Immature natural killer cell (primary cell): ENCODE data around the gene NISCH. TPM values are rescaled to one million over a fixed set of nuclear protein-coding genes. Genes with fewer than 3 reads are reported as not detected.

Source experiments
- DNase-seq, 3 donors: peaks; one replicate each; pipeline ENCODE4 v3.0.0; 2022; ENCODE audit warnings: mixed read lengths in 1 of 3
- H3K27ac Mint-ChIP-seq, 6 donors: one replicate each; pipeline ENCODE4 v1.8.0; 2020; ENCODE audit warnings: mixed read lengths in 6 of 6, mild to moderate bottlenecking in 5 of 6, inconsistent platforms in 4 of 6, moderate library complexity in 3 of 6
- H3K27me3 Mint-ChIP-seq, 3 donors: one replicate each; pipeline ENCODE4 v1.8.0; 2020 to 2021; ENCODE audit warnings: low read depth in 3 of 3, mild to moderate bottlenecking in 3 of 3, mixed read lengths in 3 of 3, moderate library complexity in 3 of 3, inconsistent platforms in 1 of 3
- H3K36me3 Mint-ChIP-seq, 3 donors: one replicate each; pipeline ENCODE4 v1.8.0; 2020; ENCODE audit warnings: mixed read lengths in 3 of 3, inconsistent platforms in 2 of 3, mild to moderate bottlenecking in 2 of 3
- H3K4me1 Mint-ChIP-seq, 2 donors: one replicate each; pipeline ENCODE4 v1.8.0; 2020; ENCODE audit warnings: inconsistent platforms in 2 of 2, mild to moderate bottlenecking in 2 of 2, mixed read lengths in 2 of 2, moderate library complexity in 1 of 2
- H3K4me3 Mint-ChIP-seq, 5 donors: one replicate each; pipeline ENCODE4 v1.8.0; 2020; ENCODE audit warnings: mild to moderate bottlenecking in 5 of 5, mixed read lengths in 5 of 5, inconsistent platforms in 3 of 5, moderate library complexity in 3 of 5
- H3K9me3 Mint-ChIP-seq, 6 donors: one replicate each; pipeline ENCODE4 v1.8.0; 2020; ENCODE audit warnings: mild to moderate bottlenecking in 6 of 6, mixed read lengths in 6 of 6, inconsistent platforms in 4 of 6, moderate library complexity in 3 of 6
- polyA plus RNA-seq, 3 donors: library from polyadenylated mRNA; unstranded; fragments of 300-500 nt; fragmentation: Illumina TruSeq; gene quantifications; one replicate each; pipeline ENCODE4 v1.2.3, GENCODE V29; 2021

NISCH gene
- polyA plus RNA-seq, 3 donors from 2014 or later, result 11.3 to 25.9 (median 12.3) TPM

DNA sequence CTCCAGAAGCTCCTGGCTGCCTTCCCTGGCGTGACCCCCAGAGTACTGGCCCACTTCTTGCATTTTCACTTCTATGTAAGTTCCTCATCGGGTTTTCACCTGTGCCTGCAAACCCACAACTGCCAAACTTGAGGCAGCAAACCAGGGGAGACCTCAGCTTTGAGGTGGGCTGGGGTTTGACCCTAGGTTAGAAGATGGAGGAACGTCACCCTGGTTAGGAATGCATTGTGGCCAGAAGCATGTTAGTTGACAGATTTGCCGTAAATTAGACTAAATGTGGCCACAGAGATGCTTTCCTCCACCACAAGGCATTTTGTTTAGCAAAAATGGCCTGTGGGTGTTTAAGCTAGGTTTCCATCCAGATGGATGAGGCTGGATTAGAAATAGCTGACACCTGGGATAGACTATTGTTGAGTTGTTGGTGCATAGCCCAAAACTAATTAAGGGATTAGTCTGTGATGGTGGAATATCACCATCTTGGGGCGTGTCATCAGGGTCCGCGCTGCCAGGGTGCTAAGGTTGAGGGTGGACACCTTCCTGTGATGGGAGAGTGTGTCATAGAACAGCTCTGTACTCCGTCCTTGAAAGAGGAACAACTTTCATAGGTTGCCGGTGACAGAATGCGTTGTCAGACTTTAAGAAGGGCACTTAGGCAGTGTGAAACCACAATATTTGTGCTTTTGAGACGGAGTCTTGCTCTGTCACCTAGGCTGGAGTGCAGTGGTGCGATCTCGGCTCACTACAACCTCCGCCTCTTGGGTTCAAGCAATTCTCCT lies 3.6 kb downstream of the NISCH start:
- H3K27ac Mint-ChIP-seq, result peak overlapping the region; percentile 79 to 97 (median 94)
- peaks cover 0 to 22% (median 11%) of the 10 kb centered on the region in 3 donors for H3K36me3 Mint-ChIP-seq
- H3K27me3 Mint-ChIP-seq, result peaks cover 1 to 9% (median 3%) of the 10 kb centered on the region in 3 donors
- peaks cover 61 to 62% of the 10 kb centered on the region in 2 donors for H3K4me1 Mint-ChIP-seq
- peak; percentile 62 to 68 (median 66) for DNase-seq
- H3K9me3 Mint-ChIP-seq, result peaks cover 0 to 2% (median 0%) of the 10 kb centered on the region in 6 donors
- peak overlapping the region; percentile 53 to 75 (median 61) for H3K4me3 Mint-ChIP-seq

DNA sequence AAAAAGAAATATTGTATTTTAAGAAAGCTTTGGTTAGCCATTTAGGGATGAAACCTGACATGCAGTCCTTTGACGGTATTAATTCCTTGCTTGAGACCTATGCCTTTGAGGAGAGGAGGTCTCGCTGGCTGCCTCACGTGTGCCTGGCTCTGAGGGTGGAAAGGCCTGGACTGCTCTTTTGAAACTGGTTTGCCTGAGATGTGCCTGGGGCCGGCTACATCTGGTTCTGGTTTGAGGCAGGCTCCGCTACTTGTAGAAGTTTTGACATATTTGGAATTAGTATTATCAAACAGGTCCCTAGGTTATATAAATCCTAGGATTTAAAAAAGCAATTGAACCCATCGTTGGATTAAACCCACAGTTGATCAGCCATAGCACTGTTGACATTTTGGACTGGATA lies 6.5 kb downstream of the NISCH start:
- DNase-seq, result no peak
- Mint-ChIP-seq H3K27ac (peak overlapping the region in 1 of 6 donors; percentile 42), H3K4me3 (no peak overlapping the region), H3K9me3 (no peaks in the 10 kb centered on the region), H3K27me3 (peaks cover 0 to 7% (median 3%) of the 10 kb centered on the region in 3 donors), H3K36me3 (peaks cover 0 to 27% (median 11%) of the 10 kb centered on the region in 3 donors), H3K4me1 (peaks cover 45% of the 10 kb centered on the region in 2 donors)

DNA sequence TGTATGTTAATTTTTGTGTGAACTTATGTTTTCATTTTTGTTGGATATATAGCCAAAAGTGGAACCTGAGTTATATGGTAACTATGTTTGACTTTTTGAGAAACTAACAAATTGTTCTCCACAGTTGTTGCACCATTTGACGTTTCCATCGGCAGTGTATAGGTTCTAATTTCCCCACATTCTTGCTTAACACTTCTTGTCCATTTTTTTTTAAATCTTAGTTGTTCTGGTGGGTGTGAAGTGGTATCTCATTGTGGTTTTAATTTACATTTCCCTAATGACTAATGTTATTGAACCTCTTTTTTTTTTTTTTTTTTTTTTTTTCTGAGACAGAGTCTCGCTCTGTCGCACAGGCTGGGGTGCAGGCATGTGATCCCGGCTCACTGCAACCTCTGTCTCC lies 8.0 kb downstream of the NISCH start:
- H3K4me1 Mint-ChIP-seq, result peaks cover 29 to 34% of the 10 kb centered on the region in 2 donors
- peak overlapping the region; percentile 7 to 74 (median 52) for H3K27ac Mint-ChIP-seq
- H3K36me3 Mint-ChIP-seq, result peaks cover 0 to 24% (median 8%) of the 10 kb centered on the region in 3 donors
- H3K27me3 Mint-ChIP-seq, result peaks cover 0 to 7% (median 3%) of the 10 kb centered on the region in 3 donors
- peak overlapping the region in 3 of 5 donors; percentile 21 to 38 (median 29) for H3K4me3 Mint-ChIP-seq
- H3K9me3 Mint-ChIP-seq, result no peaks in the 10 kb centered on the region
- DNase-seq, result peak; percentile 28 to 51 (median 45)

DNA sequence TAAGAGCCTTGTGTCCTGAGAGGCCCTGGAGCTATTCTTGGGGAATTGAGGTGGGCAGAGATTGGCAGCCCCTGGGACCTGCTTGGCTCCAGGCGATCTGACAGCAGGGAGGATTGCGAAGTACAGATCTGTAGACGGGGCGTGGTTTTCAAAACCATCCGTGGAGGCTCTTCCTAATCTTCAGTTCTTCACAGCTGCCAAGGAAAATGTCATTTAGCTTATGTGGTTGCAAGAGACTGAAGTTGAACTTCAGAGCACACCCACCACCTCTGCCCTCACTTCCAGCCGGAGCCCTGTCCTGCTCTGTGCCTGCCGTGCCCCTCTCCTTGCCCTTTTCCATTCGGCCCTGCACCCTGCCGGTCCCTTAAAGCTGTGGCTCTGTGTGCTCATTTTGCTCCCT lies 12.9 kb downstream of the NISCH start:
- Mint-ChIP-seq H3K27ac (peak overlapping the region in 1 of 6 donors; percentile 40), H3K9me3 (no peaks in the 10 kb centered on the region), H3K4me1 (peaks cover 10 to 21% of the 10 kb centered on the region in 2 donors), H3K4me3 (no peak overlapping the region), H3K36me3 (peaks cover 0 to 9% (median 0%) of the 10 kb centered on the region in 3 donors), H3K27me3 (peaks cover 0 to 5% (median 2%) of the 10 kb centered on the region in 3 donors)
- DNase-seq, result no peak

DNA sequence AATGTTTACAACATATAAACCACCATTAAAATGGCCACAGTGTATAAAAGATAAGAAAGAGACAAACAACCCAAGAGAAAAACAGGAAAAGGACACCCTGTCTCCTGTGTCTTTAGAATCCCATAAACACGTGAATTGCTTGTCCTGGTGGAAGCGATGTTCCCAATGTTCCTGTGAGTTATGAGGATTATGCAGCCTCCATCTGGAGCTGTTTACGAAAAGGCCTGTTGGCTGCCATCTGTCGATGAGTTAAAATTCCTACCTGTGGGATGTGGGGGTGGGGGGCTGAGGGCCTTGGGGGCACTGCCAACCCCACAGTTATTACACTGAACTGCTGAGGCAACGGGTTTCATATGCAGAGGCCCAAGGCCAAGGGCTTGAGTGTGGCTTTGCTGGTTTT lies 13.6 kb downstream of the NISCH start:
- H3K27me3 Mint-ChIP-seq, result peaks cover 0 to 3% (median 0%) of the 10 kb centered on the region in 3 donors
- no peak overlapping the region for H3K27ac Mint-ChIP-seq
- H3K36me3 Mint-ChIP-seq, result peaks cover 0 to 10% (median 0%) of the 10 kb centered on the region in 3 donors

DNA sequence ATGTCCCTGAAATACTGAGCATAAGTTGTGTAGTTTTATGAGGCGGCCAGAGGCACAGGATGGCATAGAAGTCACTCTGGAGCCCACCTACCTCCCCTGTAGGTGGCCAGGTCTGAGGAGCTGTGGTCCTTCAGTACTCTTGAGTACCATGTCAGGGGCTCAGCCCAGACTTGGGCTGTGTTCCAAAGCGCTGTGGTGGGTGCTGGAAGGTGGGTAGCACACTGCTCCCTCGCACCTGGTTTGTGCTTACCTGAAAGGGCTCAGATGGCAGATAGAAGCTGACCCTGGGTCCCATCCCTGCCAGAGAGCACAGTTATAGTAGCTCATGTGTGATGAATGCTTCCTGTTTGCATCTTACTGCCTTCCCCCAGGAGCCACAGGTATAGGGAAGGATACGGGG lies 15.5 kb downstream of the NISCH start:
- no peaks in the 10 kb centered on the region for H3K9me3 Mint-ChIP-seq
- peaks cover 0 to 8% (median 4%) of the 10 kb centered on the region in 3 donors for H3K36me3 Mint-ChIP-seq
- peaks cover 4 to 11% of the 10 kb centered on the region in 2 donors for H3K4me1 Mint-ChIP-seq
- no peak for DNase-seq
- H3K27ac Mint-ChIP-seq, result peak overlapping the region in 1 of 6 donors; percentile 42
- H3K4me3 Mint-ChIP-seq, result no peak overlapping the region
- H3K27me3 Mint-ChIP-seq, result peaks cover 0 to 3% (median 0%) of the 10 kb centered on the region in 3 donors

More for the DNA sequence above, 13.6 kb downstream of the NISCH start:
- Mint-ChIP-seq H3K4me3 (no peak overlapping the region), H3K4me1 (peaks cover 6 to 17% of the 10 kb centered on the region in 2 donors), H3K9me3 (no peaks in the 10 kb centered on the region)
- no peak for DNase-seq

DNA sequence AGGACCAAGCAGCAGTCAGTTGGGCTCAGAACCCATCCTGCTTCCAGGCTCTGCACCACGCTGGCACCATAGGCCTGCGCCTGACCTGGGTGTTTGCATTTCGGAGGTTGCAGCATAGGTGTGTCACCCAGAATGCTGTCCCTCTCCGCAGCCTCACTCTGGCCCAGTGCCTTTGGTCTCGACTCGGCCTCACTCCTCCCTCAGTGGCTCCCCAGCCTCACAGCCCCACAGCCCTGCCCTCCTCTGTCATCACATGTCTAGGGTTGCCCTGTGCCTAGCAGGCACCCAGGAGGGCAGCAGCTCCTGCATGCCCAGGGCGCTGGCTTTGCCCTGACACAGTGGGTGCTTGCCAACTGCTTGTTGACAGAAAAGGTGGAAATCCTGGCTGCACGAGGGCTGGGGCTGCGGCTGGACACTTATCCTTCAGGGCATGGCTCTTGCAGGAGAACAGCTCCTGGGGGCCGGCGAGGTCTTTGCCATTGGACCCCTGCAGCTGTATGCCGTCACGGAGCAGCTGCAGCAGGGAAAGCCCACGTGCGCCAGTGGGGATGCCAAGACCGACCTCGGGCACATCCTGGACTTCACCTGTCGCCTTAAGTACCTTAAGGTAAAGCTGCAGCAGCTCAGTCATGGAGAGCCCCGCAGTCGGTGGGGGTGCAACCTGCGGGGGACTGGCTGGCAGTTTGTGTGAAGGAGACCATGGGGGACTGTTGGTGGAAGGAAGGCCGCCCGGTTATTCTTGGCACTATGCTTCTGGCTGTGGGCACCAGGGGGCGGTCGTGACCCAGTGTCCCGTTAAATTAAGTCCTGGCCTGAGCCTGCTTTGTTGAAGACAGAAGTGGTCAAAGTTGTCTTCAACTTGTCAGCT lies 16.2 kb downstream of the NISCH start:
- peaks cover 0 to 8% (median 4%) of the 10 kb centered on the region in 3 donors for H3K36me3 Mint-ChIP-seq
- no peaks in the 10 kb centered on the region for H3K9me3 Mint-ChIP-seq
- no peak overlapping the region for H3K4me3 Mint-ChIP-seq
- peaks cover 3 to 10% of the 10 kb centered on the region in 2 donors for H3K4me1 Mint-ChIP-seq
- DNase-seq, result peak in 1 of 3 donors; percentile 23
- H3K27me3 Mint-ChIP-seq, result peaks cover 0 to 3% (median 0%) of the 10 kb centered on the region in 3 donors
- H3K27ac Mint-ChIP-seq, result no peak overlapping the region

DNA sequence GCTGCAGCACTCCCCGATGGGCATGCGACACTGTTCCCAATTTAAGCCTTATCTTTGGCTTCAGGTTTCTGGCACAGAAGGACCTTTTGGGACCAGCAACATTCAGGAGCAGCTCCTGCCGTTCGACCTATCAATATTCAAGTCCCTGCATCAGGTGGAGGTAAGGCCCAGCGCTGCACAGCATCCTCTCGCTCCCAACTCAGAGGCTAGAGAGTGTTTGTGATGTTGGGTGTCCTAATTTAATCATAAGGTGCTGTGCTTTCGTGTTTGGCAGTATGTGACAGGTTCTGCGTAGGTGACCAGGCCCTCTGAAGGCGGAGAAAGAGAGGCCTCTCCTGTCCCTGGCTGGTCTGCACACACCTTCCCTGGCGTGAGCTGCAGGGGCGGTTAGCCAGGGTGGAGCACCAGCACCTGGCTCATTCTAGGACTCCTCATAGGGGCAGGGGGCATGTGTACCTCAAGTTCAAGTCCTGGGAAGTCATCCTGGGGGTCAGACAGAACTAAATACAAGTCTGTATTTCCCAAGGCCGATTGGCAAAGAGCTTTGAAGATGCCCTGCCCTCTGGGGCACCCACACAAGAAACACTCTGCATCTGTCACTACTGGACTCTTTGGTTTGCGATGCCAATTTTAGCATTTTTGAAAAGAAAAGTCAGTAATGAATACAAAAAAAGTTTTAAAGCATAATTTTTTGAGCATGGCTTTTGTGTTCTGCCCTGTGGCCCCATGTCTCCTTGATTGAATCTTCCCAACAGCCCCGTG lies 17.0 kb downstream of the NISCH start:
- no peak overlapping the region for H3K4me3 Mint-ChIP-seq
- H3K36me3 Mint-ChIP-seq, result peaks cover 0 to 8% (median 4%) of the 10 kb centered on the region in 3 donors
- H3K27me3 Mint-ChIP-seq, result peaks cover 0 to 3% (median 0%) of the 10 kb centered on the region in 3 donors
- DNase-seq, result no peak
- H3K4me1 Mint-ChIP-seq, result peaks cover 3 to 10% of the 10 kb centered on the region in 2 donors
- no peak overlapping the region for H3K27ac Mint-ChIP-seq
- H3K9me3 Mint-ChIP-seq, result no peaks in the 10 kb centered on the region

DNA sequence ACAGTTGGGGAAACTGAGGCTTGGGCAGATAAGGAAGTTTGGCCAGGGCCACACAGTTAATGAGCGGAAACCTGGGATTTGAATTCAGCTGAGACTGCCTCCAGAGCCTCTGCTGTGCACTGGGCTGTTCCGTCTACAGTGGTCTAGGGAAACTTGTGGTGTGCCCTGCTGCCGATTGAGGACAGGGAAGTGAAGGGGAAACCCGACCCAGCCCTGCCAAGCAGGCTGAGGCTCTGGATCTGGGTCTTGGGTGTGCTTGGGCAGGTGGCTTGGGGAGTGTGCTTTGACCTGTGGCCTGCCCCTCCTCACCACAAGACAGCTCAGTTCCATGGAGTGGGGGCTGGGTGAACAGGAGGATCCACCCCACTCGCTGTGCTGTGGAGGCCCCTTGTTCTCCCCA lies 17.6 kb downstream of the NISCH start:
- H3K4me1 Mint-ChIP-seq, result peaks cover 3 to 10% of the 10 kb centered on the region in 2 donors
- no peaks in the 10 kb centered on the region for H3K9me3 Mint-ChIP-seq
- H3K36me3 Mint-ChIP-seq, result peaks cover under 1 to 10% (median 6%) of the 10 kb centered on the region in 3 donors
- DNase-seq, result no peak
- H3K4me3 Mint-ChIP-seq, result no peak overlapping the region
- no peak overlapping the region for H3K27ac Mint-ChIP-seq
- H3K27me3 Mint-ChIP-seq, result peaks cover 0 to 3% (median 0%) of the 10 kb centered on the region in 3 donors

DNA sequence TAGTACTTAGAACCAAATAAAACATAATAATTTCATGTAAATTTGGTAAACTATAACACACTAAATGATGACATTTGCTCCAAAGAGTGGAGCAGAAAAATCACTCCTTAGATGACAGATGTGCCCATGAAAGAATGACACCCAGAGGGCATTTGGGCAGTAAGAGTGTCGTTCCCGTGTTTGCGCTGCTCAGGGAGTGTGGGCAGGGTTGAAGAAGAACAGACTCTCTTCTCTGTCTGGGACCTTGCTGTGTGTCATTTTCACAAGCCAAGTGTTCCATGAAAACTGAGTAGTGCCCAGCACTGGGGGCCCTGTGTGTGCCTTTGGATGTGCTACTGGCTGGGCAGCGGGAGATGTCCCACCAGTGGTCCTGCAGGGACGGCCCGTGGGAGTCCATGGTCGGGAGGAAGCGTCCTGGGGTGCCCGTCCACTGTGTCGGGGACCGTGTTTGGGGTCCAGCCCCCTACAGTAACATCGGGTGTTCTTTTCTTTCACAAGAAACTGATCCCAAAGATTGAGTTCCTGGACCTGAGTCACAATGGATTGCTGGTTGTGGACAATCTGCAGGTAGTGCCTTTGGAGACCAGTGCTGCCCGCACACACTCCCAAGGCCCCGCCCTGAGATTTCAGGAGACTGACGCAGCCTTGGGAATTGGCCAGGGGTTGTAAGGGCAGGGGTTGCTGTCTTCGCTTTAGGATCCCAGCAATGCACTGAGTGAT lies 21.8 kb downstream of the NISCH start:
- Mint-ChIP-seq H3K4me1 (no peaks in the 10 kb centered on the region), H3K27ac (no peak overlapping the region), H3K27me3 (peaks cover 0 to 2% (median 0%) of the 10 kb centered on the region in 3 donors), H3K36me3 (peaks cover 9 to 24% (median 15%) of the 10 kb centered on the region in 3 donors), H3K4me3 (no peak overlapping the region), H3K9me3 (no peaks in the 10 kb centered on the region)
- DNase-seq, result no peak

DNA sequence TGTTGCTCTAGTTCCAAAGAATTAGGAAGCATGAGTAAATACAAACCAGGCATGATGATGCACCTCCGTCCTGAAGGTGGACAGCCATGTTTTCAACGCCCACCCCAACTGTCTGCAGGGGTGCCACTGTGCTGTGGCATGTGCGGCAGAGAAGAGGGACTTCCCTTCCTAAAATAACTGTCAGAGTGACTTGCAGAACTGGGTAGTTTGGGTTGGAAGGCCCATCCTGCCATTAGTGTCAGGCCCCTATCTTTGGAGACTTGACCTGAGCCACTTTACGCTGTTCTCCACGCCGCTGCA lies 22.3 kb downstream of the NISCH start:
- Mint-ChIP-seq H3K4me1 (peaks cover 0 to 2% of the 10 kb centered on the region in 2 donors), H3K27ac (peak overlapping the region in 1 of 6 donors; percentile 34), H3K4me3 (no peak overlapping the region), H3K9me3 (no peaks in the 10 kb centered on the region), H3K36me3 (peaks cover 9 to 27% (median 15%) of the 10 kb centered on the region in 3 donors), H3K27me3 (peaks cover 0 to 2% (median under 1%) of the 10 kb centered on the region in 3 donors)
- DNase-seq, result no peak

DNA sequence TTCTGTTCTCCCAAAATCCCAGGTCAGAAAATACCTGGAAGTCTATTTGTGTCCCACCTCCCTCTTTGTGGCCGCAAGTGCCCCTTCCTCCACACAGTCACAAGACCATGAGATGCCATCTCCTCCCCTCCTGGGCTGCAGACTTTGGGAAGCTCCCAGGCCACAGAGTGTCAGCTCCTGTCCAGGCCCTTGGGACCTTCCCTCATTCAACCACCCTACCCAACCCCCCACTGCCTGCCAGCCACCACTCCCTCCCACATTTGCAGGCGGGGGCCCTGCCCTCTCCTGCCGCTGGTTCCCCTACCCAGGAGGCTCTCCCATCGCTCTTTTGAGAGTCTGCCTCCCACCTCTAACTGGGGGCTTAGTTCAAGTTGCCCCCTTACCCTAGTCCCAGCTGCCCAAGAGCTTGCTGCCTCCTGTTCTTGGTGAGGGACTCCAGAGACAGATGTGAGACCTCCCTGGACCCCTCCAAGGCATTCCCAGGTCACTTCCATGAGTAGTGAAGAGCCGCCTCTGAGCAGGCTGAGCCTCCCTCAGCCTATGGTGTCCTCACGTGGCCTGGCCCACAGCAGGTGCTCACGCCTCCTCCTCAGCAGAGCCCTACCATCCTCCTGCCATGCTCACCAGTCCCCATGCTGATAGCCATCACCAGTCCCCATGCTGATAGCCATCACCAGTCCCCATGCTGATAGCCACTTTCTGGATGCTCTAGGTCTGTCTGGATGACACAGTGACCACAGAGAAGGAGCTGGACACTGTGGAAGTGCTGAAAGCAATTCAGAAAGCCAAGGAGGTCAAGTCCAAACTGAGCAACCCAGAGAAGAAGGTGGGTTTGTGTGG lies 23.9 kb downstream of the NISCH start:
- Mint-ChIP-seq H3K4me3 (no peak overlapping the region), H3K27me3 (peaks cover 0 to 4% (median 2%) of the 10 kb centered on the region in 3 donors), H3K9me3 (no peaks in the 10 kb centered on the region), H3K27ac (no peak overlapping the region), H3K4me1 (peaks cover 0 to 2% of the 10 kb centered on the region in 2 donors), H3K36me3 (peaks cover 9 to 24% (median 15%) of the 10 kb centered on the region in 3 donors)
- DNase-seq, result no peak
